CD14-positive monocyte (primary cell): Measurements from ENCODE around the gene TUBA4A. TPM values are rescaled to one million over a fixed set of nuclear protein-coding genes. Genes with fewer than 3 reads are reported as not detected.

Source experiments
- DNase-seq, 3 donors: peaks; one replicate each; pipeline ENCODE4 v3.0.0-alpha.2; 2011 to 2022
- H2AFZ ChIP-seq: 2 replicates; pipeline ENCODE4 v1.6.0; 2012; ENCODE audit warnings: mild to moderate bottlenecking, low read depth, low read length, inconsistent platforms; ENCODE audit not compliant: insufficient read depth, poor library complexity, severe bottlenecking
- H3K27ac ChIP-seq, 2 donors: 1 replicate in 1 of 2; 2 replicates in 1 of 2; pipeline ENCODE4 v1.5.1; 2012 to 2013; ENCODE audit warnings: low read length in 2 of 2, control low read depth in 1 of 2, inconsistent platforms in 1 of 2, low read depth in 1 of 2, mild to moderate bottlenecking in 1 of 2
- H3K27me3 ChIP-seq, 2 donors: one replicate each; pipeline versions ENCODE4 v1.6.0 to v1.6.1; 2011 to 2013; ENCODE audit warnings: low read length in 2 of 2; ENCODE audit not compliant: control insufficient read depth in 2 of 2, insufficient read depth in 2 of 2
- H3K36me3 ChIP-seq, 2 donors: replicated peaks in 1 of 2; 1 replicate in 1 of 2; 2 replicates in 1 of 2; pipeline versions ENCODE4 v1.5.1 to v1.6.1; 2012 to 2013; ENCODE audit warnings: low read length in 2 of 2, control low read depth in 1 of 2, inconsistent platforms in 1 of 2, mild to moderate bottlenecking in 1 of 2; ENCODE audit not compliant: insufficient read depth in 2 of 2, control insufficient read depth in 1 of 2
- H3K4me1 ChIP-seq, 2 donors: 1 replicate in 1 of 2; 2 replicates in 1 of 2; pipeline versions ENCODE4 v1.5.1 to v1.6.1; 2012 to 2013; ENCODE audit warnings: low read length in 2 of 2, control low read depth in 1 of 2, inconsistent platforms in 1 of 2, mild to moderate bottlenecking in 1 of 2, moderate library complexity in 1 of 2; ENCODE audit not compliant: insufficient read depth in 2 of 2, control insufficient read depth in 1 of 2
- H3K4me2 ChIP-seq: replicated peaks from 2 replicates; pipeline ENCODE3; 2012; ENCODE audit warnings: low read length, moderate library complexity, mild to moderate bottlenecking; ENCODE audit not compliant: poor library complexity, severe bottlenecking; ENCODE audit errors: extremely low read depth
- H3K4me3 ChIP-seq, 3 experiments: fragments of 200-600 bp in 1 of 3; sonication (generic) in 1 of 3; replicated peaks in 1 of 3; 1 replicate in 2 of 3; 2 replicates in 1 of 3; pipeline ENCODE4 v1.5.1; 2011 to 2013; ENCODE audit warnings: low read length in 3 of 3, mild to moderate bottlenecking in 3 of 3, control low read depth in 2 of 3, low read depth in 2 of 3, inconsistent platforms in 1 of 3, moderate library complexity in 1 of 3
- H3K79me2 ChIP-seq: 2 replicates; pipeline ENCODE4 v1.6.0; 2012; ENCODE audit warnings: mild to moderate bottlenecking, control low read depth, inconsistent platforms, low read length, moderate library complexity; ENCODE audit not compliant: insufficient read depth
- H3K9ac ChIP-seq: 2 replicates; pipeline ENCODE4 v1.6.0; 2017; ENCODE audit warnings: low read length, mild to moderate bottlenecking; ENCODE audit not compliant: insufficient read depth, poor library complexity, severe bottlenecking
- H3K9me3 ChIP-seq, 2 donors: replicated peaks in 1 of 2; 1 replicate in 1 of 2; 2 replicates in 1 of 2; pipeline versions ENCODE4 v1.5.1 to v1.6.1; 2012 to 2013; ENCODE audit warnings: low read length in 2 of 2, control low read depth in 1 of 2; ENCODE audit not compliant: control insufficient read depth in 1 of 2, insufficient read depth in 1 of 2
- H4K20me1 ChIP-seq: 2 replicates; pipeline ENCODE4 v1.6.0; 2012; ENCODE audit warnings: mild to moderate bottlenecking, low read length, control low read depth, moderate library complexity; ENCODE audit not compliant: insufficient read depth
- H3K27ac Mint-ChIP-seq, 7 donors: one replicate each; pipeline ENCODE4 v1.8.0; 2020; ENCODE audit warnings: mild to moderate bottlenecking in 7 of 7, mixed read lengths in 7 of 7, moderate library complexity in 6 of 7, inconsistent platforms in 2 of 7
- H3K27me3 Mint-ChIP-seq, 3 donors: one replicate each; pipeline ENCODE4 v1.8.0; 2021 to 2022; ENCODE audit warnings: low read depth in 3 of 3, mild to moderate bottlenecking in 3 of 3, mixed read lengths in 3 of 3, moderate library complexity in 3 of 3, inconsistent platforms in 1 of 3
- H3K36me3 Mint-ChIP-seq, 2 donors: one replicate each; pipeline ENCODE4 v1.8.0; 2020; ENCODE audit warnings: mixed read lengths in 2 of 2, inconsistent platforms in 1 of 2, mild to moderate bottlenecking in 1 of 2
- H3K4me1 Mint-ChIP-seq: one replicate; pipeline ENCODE4 v1.8.0; 2020; ENCODE audit warnings: mild to moderate bottlenecking, mixed read lengths
- H3K4me3 Mint-ChIP-seq, 2 donors: one replicate each; pipeline ENCODE4 v1.8.0; 2020; ENCODE audit warnings: mild to moderate bottlenecking in 2 of 2, mixed read lengths in 2 of 2, moderate library complexity in 1 of 2
- H3K9me3 Mint-ChIP-seq, 7 donors: one replicate each; pipeline ENCODE4 v1.8.0; 2020 to 2022; ENCODE audit warnings: mixed read lengths in 7 of 7, mild to moderate bottlenecking in 6 of 7, moderate library complexity in 6 of 7, inconsistent platforms in 2 of 7
- CTCF ChIP-seq: fragments of 200-600 bp; IDR thresholded peaks from one replicate; pipeline ENCODE4 v1.8.0; 2022; ENCODE audit warnings: antibody characterized with exemption, mild to moderate bottlenecking
- WGBS: methylation state at CpG from one replicate; pipeline ENCODE4 v1.1.5; 2013; ENCODE audit warnings: missing lambda C conversion rate; ENCODE audit not compliant: insufficient coverage; 5-methylcytosine and 5-hydroxymethylcytosine counted together
- intact Hi-C, 2 donors: fragments of 100-400 bp; cut with micrococcal nuclease; formaldehyde crosslinking; loops; one replicate each; pipeline versions ENCODE4 v1.15.0 to v1.15.1; 2023
- polyA plus RNA-seq, 3 donors: library from polyadenylated mRNA; depleted of rRNA in 1 of 3; unstranded in 2 of 3; stranded (reverse) in 1 of 3; fragments of 300-500 nt in 2 of 3; fragments of >200 nt in 1 of 3; fragmentation: Illumina TruSeq in 2 of 3; gene quantifications; 1 replicate in 2 of 3; 2 replicates in 1 of 3; pipeline ENCODE4 v1.2.3, GENCODE V29; 2012 to 2021

TUBA4A gene
- polyA plus RNA-seq, 3 donors = 72.7 to 452 (median 81.9) TPM

DNA sequence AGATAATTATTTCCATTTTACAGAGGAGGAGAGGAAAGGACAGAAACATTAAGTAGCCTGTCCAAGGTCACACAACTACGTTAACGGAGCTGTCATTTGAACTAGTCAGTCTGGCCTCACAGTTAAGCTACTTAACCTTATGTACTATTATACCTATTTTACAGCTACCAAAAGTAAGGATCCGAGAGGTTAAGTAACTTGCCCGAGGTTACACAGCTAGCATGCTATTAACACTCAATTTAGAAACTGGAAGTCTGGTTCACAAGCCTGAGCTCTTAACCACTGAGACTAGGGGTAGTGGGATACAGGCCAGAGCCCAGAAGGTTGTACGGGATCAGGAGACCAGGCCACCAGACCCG lies 8.9 kb downstream of the TUBA4A start:
- H3K27ac Mint-ChIP-seq = peak overlapping the region; percentile 74 to 97 (median 94)
- no peak for DNase-seq
- Histone ChIP-seq H4K20me1 (peaks cover under 1% of the 10 kb centered on the region), H3K9ac (peak overlapping the region; percentile 79), H3K27ac (peak overlapping the region; percentile 72 to 89), H3K9me3 (no peaks in the 10 kb centered on the region), H3K27me3 (no peaks in the 10 kb centered on the region), H3K79me2 (peaks cover 45% of the 10 kb centered on the region), H3K4me3 (peak overlapping the region; percentile 57 to 83 (median 66)), H3K36me3 (peaks cover 5 to 23% of the 10 kb centered on the region in 2 donors), H3K4me2 (peak overlapping the region; percentile 83), H3K4me1 (peaks cover 63 to 65% of the 10 kb centered on the region in 2 donors), H2AFZ (peak overlapping the region; percentile 87)
- no peaks in the 10 kb centered on the region for H3K9me3 Mint-ChIP-seq
- intact Hi-C loops = loop anchor here in 1 of 2 donors (1.0 kb wide), 1 partner anchor 66 kb away; the partner anchor contains the start of gene RETREG2
- TF ChIP-seq CTCF = no peak
- peak overlapping the region; percentile 83 to 90 for H3K4me3 Mint-ChIP-seq
- H3K4me1 Mint-ChIP-seq = peaks cover 62% of the 10 kb centered on the region
- WGBS = no CpG with 5 or more reads among the region's 6 CpGs
- H3K36me3 Mint-ChIP-seq = peaks cover 20 to 34% of the 10 kb centered on the region in 2 donors
- peaks cover 0 to 1% (median 1%) of the 10 kb centered on the region in 3 donors for H3K27me3 Mint-ChIP-seq

DNA sequence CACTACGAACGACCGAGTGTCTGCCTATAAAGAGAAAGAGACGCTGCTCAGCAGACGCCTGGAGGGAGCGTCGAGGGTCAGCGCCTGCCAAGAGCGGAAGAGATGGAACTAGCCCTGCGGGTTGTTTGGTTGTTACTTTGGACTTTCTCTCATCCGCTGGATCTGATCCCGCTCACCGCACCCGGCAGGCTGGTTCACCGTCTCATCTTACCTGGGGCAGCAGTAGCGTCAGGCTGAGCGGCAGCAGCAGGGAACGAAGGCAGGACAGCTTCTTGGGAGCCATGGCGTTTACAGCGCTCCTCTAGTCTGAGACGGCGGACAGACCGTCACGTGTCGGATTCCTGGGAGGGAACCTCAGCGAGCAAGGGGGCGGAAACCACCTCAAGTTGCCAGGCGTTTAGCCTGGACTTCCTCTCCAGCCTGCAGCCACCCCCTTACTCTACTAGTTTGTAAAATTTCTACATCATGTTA lies 10.4 kb downstream of the TUBA4A start:
- Histone ChIP-seq H3K4me1 (peaks cover 48 to 50% of the 10 kb centered on the region in 2 donors), H2AFZ (peak overlapping the region; percentile 52), H3K27ac (peak overlapping the region; percentile 29 to 41), H3K27me3 (no peaks in the 10 kb centered on the region), H4K20me1 (no peaks in the 10 kb centered on the region), H3K36me3 (peaks cover 7 to 29% of the 10 kb centered on the region in 2 donors), H3K4me3 (peak overlapping the region in 2 of 3 experiments; percentile 34 to 59), H3K4me2 (peak overlapping the region; percentile 55), H3K79me2 (peaks cover 30% of the 10 kb centered on the region), H3K9me3 (no peaks in the 10 kb centered on the region), H3K9ac (no peak overlapping the region)
- H3K36me3 Mint-ChIP-seq = peaks cover 23 to 31% of the 10 kb centered on the region in 2 donors
- H3K27me3 Mint-ChIP-seq = peaks cover 0 to 1% (median 1%) of the 10 kb centered on the region in 3 donors
- peak overlapping the region; percentile 79 to 89 for H3K4me3 Mint-ChIP-seq
- H3K4me1 Mint-ChIP-seq = peaks cover 47% of the 10 kb centered on the region
- intact Hi-C loops = no loop called here
- H3K27ac Mint-ChIP-seq = peak overlapping the region; percentile 72 to 95 (median 87)
- 59% methylated on average over 20 of the region's 28 CpGs for WGBS
- no peak for TF ChIP-seq CTCF
- H3K9me3 Mint-ChIP-seq = no peaks in the 10 kb centered on the region
- peak; percentile 64 to 79 (median 77) for DNase-seq
